Tibial artery (tissue), 4 donors: ENCODE measurements around the gene DVL2.
A peak's percentile ranks its signal among the peaks of the same experiment; 100 is the strongest.

Experiments
- DNase-seq, 2 donors: peaks; one replicate each; pipeline ENCODE4 v3.0.0-alpha.2; 2019
- H3K27ac ChIP-seq, 2 donors: fragments of 200-600 bp; sonication (generic) in 1 of 2; 1 replicate in 1 of 2; 2 replicates in 1 of 2; pipeline ENCODE4 v1.5.1; 2018 to 2019; ENCODE audit warnings: mild to moderate bottlenecking in 1 of 2
- H3K27me3 ChIP-seq, 2 donors: fragments of 200-600 bp; sonication (generic) in 1 of 2; one replicate each; pipeline versions ENCODE4 v1.5.1 to v1.6.0; 2016 to 2019
- H3K36me3 ChIP-seq, 3 donors: fragments of 200-600 bp; sonication (generic) in 2 of 3; one replicate each; pipeline ENCODE4 v1.5.1; 2016 to 2019; ENCODE audit warnings: mild to moderate bottlenecking in 2 of 3
- H3K4me1 ChIP-seq, 4 donors: fragments of 200-600 bp; sonication (generic) in 2 of 4; 1 replicate in 3 of 4; 2 replicates in 1 of 4; pipeline ENCODE4 v1.5.1; 2016 to 2019
- H3K4me3 ChIP-seq, 2 donors: fragments of 200-600 bp; sonication (generic) in 1 of 2; 1 replicate in 1 of 2; 2 replicates in 1 of 2; pipeline ENCODE4 v1.5.1; 2018 to 2019; ENCODE audit warnings: mild to moderate bottlenecking in 2 of 2
- H3K9me3 ChIP-seq, 3 donors: fragments of 200-600 bp; sonication (generic) in 1 of 3; one replicate each; pipeline ENCODE4 v1.5.1; 2016 to 2019
- CTCF ChIP-seq, 2 experiments: fragments of 200-600 bp in 1 of 2; fragments of 450-650 bp in 1 of 2; IDR thresholded peaks; one replicate each; pipeline ENCODE4 v1.5.1; 2017 to 2019; ENCODE audit warnings: antibody characterized with exemption in 2 of 2, mild to moderate bottlenecking in 1 of 2, moderate library complexity in 1 of 2
- intact Hi-C: fragments of 100-400 bp; cut with DNase I; formaldehyde crosslinking; loops from one replicate; pipeline ENCODE4 v1.15.0; 2023; ENCODE audit warnings: low total_unique reads

Gene DVL2

GRCh38 chr17:7242717-7243452, 8.6 kb upstream of the DVL2 start:
- DNase-seq = peak; percentile 95 to 97
- no peaks in the 10 kb centered on the region for H3K9me3 ChIP-seq
- peaks cover 0 to 32% (median 23%) of the 10 kb centered on the region in 4 donors for H3K4me1 ChIP-seq
- H3K27ac ChIP-seq = peak overlapping the region; percentile 95 to 97
- peaks cover 25 to 46% (median 45%) of the 10 kb centered on the region in 3 donors for H3K36me3 ChIP-seq
- H3K4me3 ChIP-seq = peak overlapping the region; percentile 73 to 77
- intact Hi-C loops = no loop called here
- no peaks in the 10 kb centered on the region for H3K27me3 ChIP-seq
- TF ChIP-seq CTCF (IDR thresholded peaks at IDR 0.05) = peak in 1 of 2 experiments; percentile 13

- H3K9me3 ChIP-seq = no peaks in the 10 kb centered on the region
- no peaks in the 10 kb centered on the region for H3K27me3 ChIP-seq
- peak within 1 kb of the TSS; percentile 95 to 97 for H3K27ac ChIP-seq
- H3K4me1 ChIP-seq = peaks cover 0 to 39% (median 29%) of the 10 kb centered on the region in 4 donors
- TF ChIP-seq CTCF (IDR thresholded peaks at IDR 0.05) = no peak
- intact Hi-C loops = no loop called here
- H3K4me3 ChIP-seq = peak within 1 kb of the TSS; percentile 73 to 77
- peaks cover 25 to 45% (median 43%) of the 10 kb centered on the region in 3 donors for H3K36me3 ChIP-seq
- peak; percentile 94 to 97 for DNase-seq
Observed at GRCh38 chr17:7241783-7242716, 7.7 kb upstream of the DVL2 start, which contains the start of gene GABARAP. Gene GABARAP (minus strand): TSS chr17:7242449. CDS start chr17:7242330, 119 bp downstream.

GRCh38 chr17:7241090-7241733, 6.9 kb upstream of the DVL2 start:
- H3K27ac ChIP-seq = peak overlapping the region; percentile 95 to 97
- intact Hi-C loops = no loop called here

GRCh38 chr17:7240375-7240774, 6.1 kb upstream of the DVL2 start:
- Histone ChIP-seq H3K4me1 (peaks cover 0 to 46% (median 31%) of the 10 kb centered on the region in 4 donors), H3K4me3 (peak overlapping the region; percentile 73 to 77), H3K36me3 (peaks cover 12 to 44% (median 38%) of the 10 kb centered on the region in 3 donors), H3K9me3 (no peaks in the 10 kb centered on the region), H3K27me3 (no peaks in the 10 kb centered on the region), H3K27ac (peak overlapping the region; percentile 95 to 97)
- DNase-seq = no peak
- intact Hi-C loops = no loop called here
- TF ChIP-seq CTCF (IDR thresholded peaks at IDR 0.05) = no peak

More at GRCh38 chr17:7241090-7241733, 6.9 kb upstream of the DVL2 start:
- peak overlapping the region; percentile 73 to 77 for H3K4me3 ChIP-seq
- no peaks in the 10 kb centered on the region for H3K9me3 ChIP-seq
- no peaks in the 10 kb centered on the region for H3K27me3 ChIP-seq
- no peak for DNase-seq
- peaks cover 18 to 44% (median 38%) of the 10 kb centered on the region in 3 donors for H3K36me3 ChIP-seq
- peaks cover 0 to 43% (median 31%) of the 10 kb centered on the region in 4 donors for H3K4me1 ChIP-seq
- TF ChIP-seq CTCF (IDR thresholded peaks at IDR 0.05) = no peak
